ENCODE data around the gene APOC1.

GRCh38 chr19:44903216-44903601, 11.2 kb upstream of the APOC1 start:
- TF ChIP-seq CTCF (IDR thresholded peaks at IDR 0.05) (no peak), POLR2A (IDR thresholded peaks at IDR 0.05) (no peak)
